Measurements from ENCODE around the gene APBA2.

DNA sequence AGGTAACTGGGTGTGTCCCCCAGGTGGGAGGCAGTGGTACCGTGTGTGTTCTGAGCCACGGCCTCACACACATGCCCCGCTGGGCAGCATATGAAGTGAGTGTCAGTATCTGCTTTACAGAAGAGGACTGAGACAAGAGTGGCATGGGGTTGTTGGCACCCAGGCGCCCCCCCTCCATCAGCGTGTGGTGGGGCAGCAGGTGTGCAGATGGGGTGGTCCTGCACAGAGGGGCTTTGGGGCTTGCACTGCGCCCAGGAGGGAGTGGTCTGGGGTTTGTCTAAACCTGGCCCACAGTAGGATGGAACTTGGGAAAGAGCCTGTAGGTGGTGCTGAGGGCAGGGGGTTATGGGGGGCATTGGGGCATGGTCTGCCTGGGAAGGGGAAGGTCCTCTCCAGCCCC, 176.0 kb downstream of the APBA2 start:
- TF ChIP-seq ZNF549 (CRISPR knock-in tag; IDR thresholded peaks at IDR 0.05) (no peak), CHD4 (IDR thresholded peaks at IDR 0.05; ENCODE audit: borderline replicate concordance, low read length) (no peak), JUN (CRISPR knock-in tag; IDR thresholded peaks at IDR 0.05) (no peak), CTCF (CRISPR knock-in tag; IDR thresholded peaks at IDR 0.05) (no peak), FOXK1 (CRISPR knock-in tag; IDR thresholded peaks at IDR 0.05; ENCODE audit: borderline replicate concordance, low read depth) (no peak), ZBTB7B (CRISPR knock-in tag; IDR thresholded peaks at IDR 0.05) (no peak), SCMH1 (CRISPR knock-in tag; IDR thresholded peaks at IDR 0.05; ENCODE audit: borderline replicate concordance) (no peak), TRIM22 (IDR thresholded peaks at IDR 0.05) (no peak), NFE2L1 (CRISPR knock-in tag; IDR thresholded peaks at IDR 0.05; ENCODE audit: borderline replicate concordance) (no peak), U2AF1 (optimal IDR thresholded peaks at IDR 0.05; ENCODE audit: low read depth, low read length) (no peak)
- TF ChIP-seq, protein P1, sequence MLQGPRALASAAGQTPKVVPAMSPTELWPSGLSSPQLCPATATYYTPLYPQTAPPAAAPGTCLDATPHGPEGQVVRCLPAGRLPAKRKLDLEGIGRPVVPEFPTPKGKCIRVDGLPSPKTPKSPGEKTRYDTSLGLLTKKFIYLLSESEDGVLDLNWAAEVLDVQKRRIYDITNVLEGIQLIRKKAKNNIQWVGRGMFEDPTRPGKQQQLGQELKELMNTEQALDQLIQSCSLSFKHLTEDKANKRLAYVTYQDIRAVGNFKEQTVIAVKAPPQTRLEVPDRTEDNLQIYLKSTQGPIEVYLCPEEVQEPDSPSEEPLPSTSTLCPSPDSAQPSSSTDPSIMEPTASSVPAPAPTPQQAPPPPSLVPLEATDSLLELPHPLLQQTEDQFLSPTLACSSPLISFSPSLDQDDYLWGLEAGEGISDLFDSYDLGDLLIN (CRISPR knock-in tag; IDR thresholded peaks at IDR 0.05; ENCODE audit: borderline replicate concordance), result no peak

Measured in HepG2 (cell line).